GM23248 (cell line): Measurements from ENCODE around the gene SLTM. TPM values are rescaled to one million over a fixed set of nuclear protein-coding genes. Genes with fewer than 3 reads are reported as not detected.
"Not testable (repeated sequence)": the region's sequence is repeated elsewhere in the genome, so short reads cannot be mapped to it uniquely, and the experiment has no call there.

ENCODE experiments used
- DNase-seq: peaks from one replicate; pipeline ENCODE4 v3.0.0-alpha.2; 2015
- H2AFZ ChIP-seq: fragments of 200-600 bp; sonication (generic); 2 replicates; pipeline ENCODE4 v1.6.1; 2016; ENCODE audit warnings: antibody characterized with exemption
- H3F3A ChIP-seq: fragments of 200-600 bp; sonication (generic); 2 replicates; pipeline ENCODE4 v1.6.1; 2016; ENCODE audit warnings: mild to moderate bottlenecking, antibody characterized with exemption, mixed run types; ENCODE audit not compliant: insufficient read depth
- H3K27ac ChIP-seq: fragments of 200-600 bp; sonication (generic); 2 replicates; pipeline ENCODE4 v1.5.1; 2016; ENCODE audit warnings: mild to moderate bottlenecking
- H3K27me3 ChIP-seq: fragments of 200-600 bp; sonication (generic); replicated peaks from 2 replicates; pipeline ENCODE4 v1.6.1; 2016; ENCODE audit warnings: mild to moderate bottlenecking; ENCODE audit not compliant: insufficient read depth
- H3K36me3 ChIP-seq: fragments of 200-600 bp; sonication (generic); 2 replicates; pipeline ENCODE4 v1.6.1; 2016; ENCODE audit warnings: low read depth, mild to moderate bottlenecking
- H3K4me1 ChIP-seq: fragments of 200-600 bp; sonication (generic); 2 replicates; pipeline ENCODE4 v1.6.1; 2016; ENCODE audit warnings: mild to moderate bottlenecking; ENCODE audit not compliant: insufficient read depth
- H3K4me2 ChIP-seq: fragments of 200-600 bp; sonication (generic); one replicate; pipeline ENCODE4 v1.6.1; 2016; ENCODE audit warnings: mild to moderate bottlenecking; ENCODE audit not compliant: unreplicated experiment
- H3K4me3 ChIP-seq: fragments of 200-600 bp; sonication (generic); 2 replicates; pipeline ENCODE4 v1.5.1; 2016; ENCODE audit warnings: mild to moderate bottlenecking
- H3K79me2 ChIP-seq: fragments of 200-600 bp; sonication (generic); 2 replicates; pipeline ENCODE4 v1.6.1; 2016; ENCODE audit warnings: mild to moderate bottlenecking; ENCODE audit not compliant: insufficient read depth
- H3K9ac ChIP-seq: fragments of 200-600 bp; sonication (generic); 2 replicates; pipeline ENCODE4 v1.6.1; 2016; ENCODE audit warnings: mild to moderate bottlenecking
- H3K9me2 ChIP-seq: fragments of 200-600 bp; sonication (generic); 2 replicates; pipeline ENCODE4 v1.6.1; 2016; ENCODE audit warnings: mixed run types, mild to moderate bottlenecking, moderate library complexity; ENCODE audit not compliant: insufficient read depth
- H3K9me3 ChIP-seq: fragments of 200-600 bp; sonication (generic); one replicate; pipeline ENCODE4 v1.6.1; 2017; ENCODE audit warnings: low read depth
- H4K20me1 ChIP-seq: fragments of 200-600 bp; sonication (generic); 2 replicates; pipeline ENCODE4 v1.6.0; 2016; ENCODE audit not compliant: insufficient read depth
- EZH2 ChIP-seq: fragments of 200-600 bp; sonication (generic); IDR thresholded peaks from 2 replicates; pipeline ENCODE4 v1.6.1; 2018; ENCODE audit warnings: antibody characterized with exemption, mild to moderate bottlenecking; ENCODE audit not compliant: insufficient read depth, poor library complexity, severe bottlenecking
- EZH2phosphoT487 ChIP-seq: fragments of 200-600 bp; sonication (generic); IDR thresholded peaks from 2 replicates; pipeline ENCODE4 v1.6.1; 2018; ENCODE audit warnings: antibody characterized with exemption, moderate library complexity, mild to moderate bottlenecking, low read depth; ENCODE audit not compliant: insufficient read depth
- WGBS, 2 experiments: methylation state at CpG; one replicate each; pipeline ENCODE4 v1.1.6; 2015 to 2017; ENCODE audit warnings: low lambda C conversion rate in 2 of 2, low coverage in 1 of 2; ENCODE audit errors: missing lambda C conversion rate in 2 of 2; 5-methylcytosine and 5-hydroxymethylcytosine counted together
- in situ Hi-C: fragments of 300-500 bp; cut with MboI; formaldehyde crosslinking; loops from 2 replicates; pipeline ENCODE4 v1.15.0; 2020
- polyA plus RNA-seq: library from polyadenylated mRNA; unstranded; fragments of >200 nt; fragmentation: Nextera tagmentation; extraction: Ambion mirVana; gene quantifications from 2 replicates; pipeline ENCODE4 v1.2.1, GENCODE V29; 2016
- total RNA-seq: library from RNA; depleted of rRNA; stranded (reverse); fragments of >200 nt; shearing (Covaris generic); gene quantifications from 2 replicates; pipeline ENCODE4 v1.2.3, GENCODE V29; 2014

The SLTM gene
- total and polyA plus RNA-seq, 2 experiments from 2014 or later = 47.2 to 58.9 TPM

- H3K36me3 ChIP-seq = peaks cover 25% of the 10 kb centered on the region; the same call in 1 of the 2 replicates
- no peak overlapping the region for H3K4me3 ChIP-seq
- no peaks in the 10 kb centered on the region for H4K20me1 ChIP-seq
- H3K79me2 ChIP-seq = peaks cover 90% of the 10 kb centered on the region
- in situ Hi-C loops = no loop called here
- H3K4me2 ChIP-seq = no peak overlapping the region
- no peaks in the 10 kb centered on the region for H3K9me3 ChIP-seq
- WGBS, 2 experiments = 86 to 90% methylated on average over 4 of the region's 4 CpGs
- H3K27me3 ChIP-seq = no peaks in the 10 kb centered on the region
- H3F3A ChIP-seq = peaks cover 33% of the 10 kb centered on the region
- DNase-seq = no peak
- H2AFZ ChIP-seq = no peak overlapping the region
- H3K4me1 ChIP-seq = peaks cover 27% of the 10 kb centered on the region
- TF ChIP-seq EZH2 (no peak), EZH2phosphoT487 (no peak)
- no peak overlapping the region for H3K9ac ChIP-seq
- no peak overlapping the region for H3K27ac ChIP-seq
- no peaks in the 10 kb centered on the region for H3K9me2 ChIP-seq
Observed at GRCh38 chr15:58921267-58921790, 12.2 kb downstream of the SLTM start.

- H3K27ac ChIP-seq, H3K9me3 ChIP-seq, H2AFZ ChIP-seq, DNase-seq, H3K9ac ChIP-seq, in situ Hi-C loops, H4K20me1 ChIP-seq, H3K4me3 ChIP-seq, H3K27me3 ChIP-seq, H3K9me2 ChIP-seq, H3K4me2 ChIP-seq: not testable (repeated sequence)
- H3K79me2 ChIP-seq = peaks cover 90% of the 10 kb centered on the region
- peaks cover 25% of the 10 kb centered on the region for H3F3A ChIP-seq
- H3K36me3 ChIP-seq = peaks cover 21% of the 10 kb centered on the region
- 88 to 90% methylated on average over 7 of the region's 7 CpGs for WGBS, 2 experiments
- H3K4me1 ChIP-seq = peaks cover 24% of the 10 kb centered on the region
Observed at GRCh38 chr15:58920447-58920846, 13.0 kb downstream of the SLTM start.

- Histone ChIP-seq H3K79me2 (peaks cover 99% of the 10 kb centered on the region), H3K9me3 (no peaks in the 10 kb centered on the region), H3K27ac (no peak overlapping the region), H3K36me3 (peaks cover 34% of the 10 kb centered on the region), H4K20me1 (no peaks in the 10 kb centered on the region), H3K9me2 (no peaks in the 10 kb centered on the region), H2AFZ (no peak overlapping the region), H3K9ac (no peak overlapping the region), H3K4me1 (peaks cover 12% of the 10 kb centered on the region), H3K27me3 (no peaks in the 10 kb centered on the region), H3K4me2 (no peak overlapping the region), H3F3A (peaks cover 13% of the 10 kb centered on the region), H3K4me3 (no peak overlapping the region)
- TF ChIP-seq EZH2phosphoT487 (no peak), EZH2 (no peak)
- in situ Hi-C loops = no loop called here
- 95 to 99% methylated on average over 7 of the region's 7 CpGs for WGBS, 2 experiments
- no peak for DNase-seq
Observed at GRCh38 chr15:58919232-58919631, 14.2 kb downstream of the SLTM start.

- in situ Hi-C loops = no loop called here
Observed at GRCh38 chr15:58918239-58918638, 15.2 kb downstream of the SLTM start.

GRCh38 chr15:58917613-58918129 is 15.8 kb downstream of the SLTM start:
- H3K9me2 ChIP-seq, H3K4me1 ChIP-seq, H3K4me3 ChIP-seq, H3K27ac ChIP-seq, H3K27me3 ChIP-seq, in situ Hi-C loops, H3F3A ChIP-seq, H3K9me3 ChIP-seq, H2AFZ ChIP-seq, H4K20me1 ChIP-seq, DNase-seq, H3K9ac ChIP-seq, H3K4me2 ChIP-seq: not testable (repeated sequence)
- Histone ChIP-seq H3K36me3 (peaks cover 41% of the 10 kb centered on the region), H3K79me2 (peaks cover 97% of the 10 kb centered on the region)
- WGBS, 2 experiments = 79% methylated on average over 10 of the region's 10 CpGs

More at GRCh38 chr15:58918239-58918638, 15.2 kb downstream of the SLTM start:
- H3F3A ChIP-seq = peaks cover 3% of the 10 kb centered on the region; the same call in 1 of the 2 replicates
- no peak overlapping the region for H3K27ac ChIP-seq
- no peak overlapping the region for H2AFZ ChIP-seq
- peaks cover 43% of the 10 kb centered on the region for H3K36me3 ChIP-seq
- H3K79me2 ChIP-seq = peaks cover 98% of the 10 kb centered on the region
- no peaks in the 10 kb centered on the region for H3K9me2 ChIP-seq
- H3K27me3 ChIP-seq = no peaks in the 10 kb centered on the region
- no peaks in the 10 kb centered on the region for H4K20me1 ChIP-seq
- peaks cover 2% of the 10 kb centered on the region for H3K4me1 ChIP-seq
- H3K4me2 ChIP-seq = no peak overlapping the region
- 75 to 83% methylated on average over 5 of the region's 5 CpGs for WGBS, 2 experiments
- no peak overlapping the region for H3K4me3 ChIP-seq
- no peak overlapping the region for H3K9ac ChIP-seq
- no peak for DNase-seq
- TF ChIP-seq EZH2phosphoT487 = no peak
- TF ChIP-seq EZH2 = no peak
- H3K9me3 ChIP-seq = no peaks in the 10 kb centered on the region
